22Rv1 (cell line): ENCODE measurements around the gene LZTR1.

Experiments
- CTCF ChIP-seq: fragments of 450-650 bp; IDR thresholded peaks from 2 replicates; pipeline ENCODE4 v1.5.1; 2017; ENCODE audit warnings: mild to moderate bottlenecking
- ZFX ChIP-seq: fragments of 450-650 bp; IDR thresholded peaks from 2 replicates; pipeline ENCODE4 v1.6.1; 2017; ENCODE audit warnings: antibody characterized with exemption, borderline replicate concordance

GRCh38 chr22:21025763-21026755, 44.0 kb downstream of the LZTR1 start:
- no peak for TF ChIP-seq CTCF
- TF ChIP-seq ZFX, result no peak
